ENCODE measurements around the gene SELENOH. TPM values are rescaled to one million over a fixed set of nuclear protein-coding genes. Genes with fewer than 3 reads are reported as not detected.

The SELENOH gene
- total and polyA plus RNA-seq, 2 experiments from 2014 or later: 135 to 205 TPM

GRCh38 chr11:57758174-57758573, 16.9 kb downstream of the SELENOH start:
- Histone ChIP-seq H3K79me2 (peaks cover 17% of the 10 kb centered on the region), H4K20me1 (ENCODE audit: insufficient read depth, poor library complexity, severe bottlenecking) (no peaks in the 10 kb centered on the region), H3K4me3 (no peak overlapping the region), H3K4me1 (ENCODE audit: insufficient read depth) (no peaks in the 10 kb centered on the region), H3K27ac (no peak overlapping the region), H2AFZ (no peak overlapping the region), H3K9me3 (ENCODE audit: low read depth) (no peaks in the 10 kb centered on the region), H3K36me3 (replicated peaks; ENCODE audit: insufficient read depth, low read depth) (no peaks in the 10 kb centered on the region), H3K4me2 (no peak overlapping the region), H3K9me2 (replicated peaks; ENCODE audit: insufficient read depth) (no peaks in the 10 kb centered on the region), H3K27me3 (no peaks in the 10 kb centered on the region)
- no peak for TF ChIP-seq EZH2phosphoT487 (IDR thresholded peaks at IDR 0.05; ENCODE audit: low read depth, severe bottlenecking, unreplicated experiment)
- no peak for TF ChIP-seq EZH2 (IDR thresholded peaks at IDR 0.05; ENCODE audit: borderline replicate concordance)
- TF ChIP-seq CTCF (IDR thresholded peaks at IDR 0.05; ENCODE audit: poor library complexity): no peak
- WGBS (ENCODE audit: low lambda C conversion rate, missing lambda C conversion rate): 76% methylated on average over 3 of the region's 3 CpGs
- DNase-seq (ENCODE audit: low spot score): no peak

GRCh38 chr11:57761301-57762234, 20.3 kb downstream of the SELENOH start, which contains the start of gene CTNND1:
TSS of gene CTNND1 (plus strand) at chr11:57761802. CDS start at chr11:57791479, 29,677 bp downstream.
- Histone ChIP-seq H3K27me3 (no peaks in the 10 kb centered on the region), H4K20me1 (ENCODE audit: insufficient read depth, poor library complexity, severe bottlenecking) (peaks cover 34% of the 10 kb centered on the region), H3K27ac (peak within 1 kb of the TSS; percentile 96), H2AFZ (peak within 1 kb of the TSS; percentile 70), H3K9me3 (ENCODE audit: low read depth) (no peaks in the 10 kb centered on the region), H3K4me1 (ENCODE audit: insufficient read depth) (peaks cover 20% of the 10 kb centered on the region), H3K4me2 (peak within 1 kb of the TSS; percentile 83), H3K4me3 (peak within 1 kb of the TSS; percentile 58), H3K79me2 (peaks cover 51% of the 10 kb centered on the region), H3K36me3 (replicated peaks; ENCODE audit: insufficient read depth, low read depth) (no peaks in the 10 kb centered on the region), H3K9me2 (replicated peaks; ENCODE audit: insufficient read depth) (no peaks in the 10 kb centered on the region)
- no peak for TF ChIP-seq EZH2 (IDR thresholded peaks at IDR 0.05; ENCODE audit: borderline replicate concordance)
- TF ChIP-seq EZH2phosphoT487 (IDR thresholded peaks at IDR 0.05; ENCODE audit: low read depth, severe bottlenecking, unreplicated experiment): no peak
- TF ChIP-seq CTCF (IDR thresholded peaks at IDR 0.05; ENCODE audit: poor library complexity): peak; percentile 18
- peak; percentile 95 for DNase-seq (ENCODE audit: low spot score)
- WGBS (ENCODE audit: low lambda C conversion rate, missing lambda C conversion rate): 4% methylated on average over 13 of the region's 13 CpGs

GRCh38 chr11:57762235-57762861, 21.1 kb downstream of the SELENOH start:
- no peak for TF ChIP-seq CTCF (IDR thresholded peaks at IDR 0.05; ENCODE audit: poor library complexity)
- no peak for TF ChIP-seq EZH2phosphoT487 (IDR thresholded peaks at IDR 0.05; ENCODE audit: low read depth, severe bottlenecking, unreplicated experiment)
- TF ChIP-seq EZH2 (IDR thresholded peaks at IDR 0.05; ENCODE audit: borderline replicate concordance): no peak
- peak; percentile 34 for DNase-seq (ENCODE audit: low spot score)
- H3K79me2 ChIP-seq: peaks cover 59% of the 10 kb centered on the region
- H3K9me3 ChIP-seq (ENCODE audit: low read depth): no peaks in the 10 kb centered on the region
- H3K27ac ChIP-seq: peak overlapping the region; percentile 96
- H4K20me1 ChIP-seq (ENCODE audit: insufficient read depth, poor library complexity, severe bottlenecking): peaks cover 41% of the 10 kb centered on the region
- no peaks in the 10 kb centered on the region for H3K36me3 ChIP-seq (replicated peaks; ENCODE audit: insufficient read depth, low read depth)
- peak overlapping the region; percentile 83 for H3K4me2 ChIP-seq
- no peaks in the 10 kb centered on the region for H3K27me3 ChIP-seq
- H3K4me1 ChIP-seq (ENCODE audit: insufficient read depth): peaks cover 20% of the 10 kb centered on the region
- no peaks in the 10 kb centered on the region for H3K9me2 ChIP-seq (replicated peaks; ENCODE audit: insufficient read depth)
- 2% methylated on average over 9 of the region's 9 CpGs for WGBS (ENCODE audit: low lambda C conversion rate, missing lambda C conversion rate)
- H2AFZ ChIP-seq: peak overlapping the region; percentile 6
- H3K4me3 ChIP-seq: peak overlapping the region; percentile 58

All from hepatocyte (in vitro differentiated cells).